ENCODE measurements around the gene CIB2. TPM values are rescaled to one million over a fixed set of nuclear protein-coding genes. Genes with fewer than 3 reads are reported as not detected.

CIB2 gene
- polyA plus RNA-seq, 1 experiment = 3.7 TPM

DNA sequence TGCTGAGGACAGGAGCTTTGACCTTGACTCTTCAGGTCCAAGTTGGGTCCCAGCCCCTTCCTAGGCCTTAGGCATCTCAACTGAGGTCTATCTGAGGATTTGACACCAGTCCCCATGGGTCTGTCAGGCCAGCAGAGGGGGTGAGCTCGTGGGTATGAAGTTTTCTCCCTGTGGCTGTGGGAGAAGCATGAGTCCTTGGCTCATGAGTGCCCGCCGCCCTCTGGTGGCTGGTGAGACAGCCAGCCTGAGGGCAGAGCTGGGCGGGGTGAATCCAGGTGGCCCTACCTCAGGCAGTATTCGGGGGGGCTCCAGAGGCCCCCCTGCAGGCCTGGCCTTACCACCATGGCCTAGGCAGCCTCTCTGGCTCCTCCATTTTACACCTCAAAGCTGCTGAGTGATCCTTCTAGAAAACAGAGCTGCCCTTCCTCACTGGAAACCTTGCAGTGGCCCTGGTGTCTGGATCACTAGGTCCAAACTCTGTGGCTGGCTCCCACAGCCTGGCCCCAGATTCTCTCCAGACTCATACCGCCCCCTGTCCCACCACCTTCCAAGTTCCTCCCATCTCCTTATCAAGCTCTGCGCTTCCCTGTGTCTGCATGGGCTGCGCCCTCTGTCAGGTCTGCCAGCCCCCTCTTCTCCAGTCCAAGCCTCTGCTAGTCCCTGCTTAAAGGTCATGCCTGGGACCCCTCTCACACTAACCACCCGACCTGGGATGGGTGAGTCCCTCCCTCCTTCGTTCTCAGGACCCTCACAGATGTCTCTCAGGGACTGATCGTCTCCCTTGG is 22.8 kb downstream of the CIB2 start:
- POLR2A ChIA-PET = interaction anchor here (0.7 to 1.2 kb wide), 2 partner anchors 15 to 106 kb away, joined by 6 to 7 read pairs; no protein-coding TSS in a partner anchor
- CTCF ChIA-PET = interaction anchor here (0.6 to 10.9 kb wide), 52 partner anchors 9 to 381 kb away, joined by 3 to 327 read pairs (median 6); partner anchors contain the start of gene TBC1D2B
- DNase-seq (ENCODE audit: low read depth, low spot score) = peak; percentile 71

DNA sequence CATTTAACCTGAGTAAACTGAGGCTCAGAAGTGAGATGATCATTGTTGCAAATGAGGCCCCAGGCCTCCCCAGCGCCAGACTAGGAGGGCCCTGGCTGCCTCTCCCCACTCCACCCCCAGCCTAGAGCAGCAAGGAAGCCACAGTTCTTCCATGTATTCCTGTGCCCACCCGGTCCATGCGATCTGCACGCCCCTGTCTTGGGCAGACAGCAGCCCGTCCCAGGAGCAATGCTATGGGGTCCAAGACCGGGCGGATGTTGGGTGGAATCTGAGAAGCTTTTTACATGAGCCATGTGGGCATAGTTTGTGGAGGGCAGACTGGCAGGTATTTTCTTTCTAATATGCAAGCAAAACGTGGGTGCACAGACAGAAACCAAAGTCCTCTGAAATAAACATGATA is 23.8 kb downstream of the CIB2 start:
- POLR2A ChIA-PET = no interaction called here
- no peak for DNase-seq (ENCODE audit: low read depth, low spot score)
- no peak overlapping the region for H3K4me3 ChIP-seq (ENCODE audit: low read depth, low read length)
- TF ChIP-seq, protein P1, sequence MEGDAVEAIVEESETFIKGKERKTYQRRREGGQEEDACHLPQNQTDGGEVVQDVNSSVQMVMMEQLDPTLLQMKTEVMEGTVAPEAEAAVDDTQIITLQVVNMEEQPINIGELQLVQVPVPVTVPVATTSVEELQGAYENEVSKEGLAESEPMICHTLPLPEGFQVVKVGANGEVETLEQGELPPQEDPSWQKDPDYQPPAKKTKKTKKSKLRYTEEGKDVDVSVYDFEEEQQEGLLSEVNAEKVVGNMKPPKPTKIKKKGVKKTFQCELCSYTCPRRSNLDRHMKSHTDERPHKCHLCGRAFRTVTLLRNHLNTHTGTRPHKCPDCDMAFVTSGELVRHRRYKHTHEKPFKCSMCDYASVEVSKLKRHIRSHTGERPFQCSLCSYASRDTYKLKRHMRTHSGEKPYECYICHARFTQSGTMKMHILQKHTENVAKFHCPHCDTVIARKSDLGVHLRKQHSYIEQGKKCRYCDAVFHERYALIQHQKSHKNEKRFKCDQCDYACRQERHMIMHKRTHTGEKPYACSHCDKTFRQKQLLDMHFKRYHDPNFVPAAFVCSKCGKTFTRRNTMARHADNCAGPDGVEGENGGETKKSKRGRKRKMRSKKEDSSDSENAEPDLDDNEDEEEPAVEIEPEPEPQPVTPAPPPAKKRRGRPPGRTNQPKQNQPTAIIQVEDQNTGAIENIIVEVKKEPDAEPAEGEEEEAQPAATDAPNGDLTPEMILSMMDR (IDR thresholded peaks at IDR 0.05; ENCODE audit: low read depth, low read length) = no peak
- CTCF ChIA-PET = interaction anchor here (0.6 to 10.9 kb wide), 36 partner anchors 10 to 174 kb away, joined by 3 to 327 read pairs (median 8); no protein-coding TSS in a partner anchor
- H3K9me3 ChIP-seq (ENCODE audit: control insufficient read depth, insufficient read depth, low read length) = no peaks in the 10 kb centered on the region
- H3K27ac ChIP-seq (ENCODE audit: low read depth, low read length) = no peak overlapping the region
- H3K27me3 ChIP-seq (ENCODE audit: control insufficient read depth, insufficient read depth, low read length) = peaks cover 2% of the 10 kb centered on the region

More for the DNA sequence above, 22.8 kb downstream of the CIB2 start:
- H3K27ac ChIP-seq (ENCODE audit: low read depth, low read length) = peak overlapping the region; percentile 21
- H3K27me3 ChIP-seq (ENCODE audit: control insufficient read depth, insufficient read depth, low read length) = no peaks in the 10 kb centered on the region
- TF ChIP-seq, protein P1 (IDR thresholded peaks at IDR 0.05; ENCODE audit: low read depth, low read length) = peak; percentile 97
- no peaks in the 10 kb centered on the region for H3K9me3 ChIP-seq (ENCODE audit: control insufficient read depth, insufficient read depth, low read length)
- H3K4me3 ChIP-seq (ENCODE audit: low read depth, low read length) = no peak overlapping the region

DNA sequence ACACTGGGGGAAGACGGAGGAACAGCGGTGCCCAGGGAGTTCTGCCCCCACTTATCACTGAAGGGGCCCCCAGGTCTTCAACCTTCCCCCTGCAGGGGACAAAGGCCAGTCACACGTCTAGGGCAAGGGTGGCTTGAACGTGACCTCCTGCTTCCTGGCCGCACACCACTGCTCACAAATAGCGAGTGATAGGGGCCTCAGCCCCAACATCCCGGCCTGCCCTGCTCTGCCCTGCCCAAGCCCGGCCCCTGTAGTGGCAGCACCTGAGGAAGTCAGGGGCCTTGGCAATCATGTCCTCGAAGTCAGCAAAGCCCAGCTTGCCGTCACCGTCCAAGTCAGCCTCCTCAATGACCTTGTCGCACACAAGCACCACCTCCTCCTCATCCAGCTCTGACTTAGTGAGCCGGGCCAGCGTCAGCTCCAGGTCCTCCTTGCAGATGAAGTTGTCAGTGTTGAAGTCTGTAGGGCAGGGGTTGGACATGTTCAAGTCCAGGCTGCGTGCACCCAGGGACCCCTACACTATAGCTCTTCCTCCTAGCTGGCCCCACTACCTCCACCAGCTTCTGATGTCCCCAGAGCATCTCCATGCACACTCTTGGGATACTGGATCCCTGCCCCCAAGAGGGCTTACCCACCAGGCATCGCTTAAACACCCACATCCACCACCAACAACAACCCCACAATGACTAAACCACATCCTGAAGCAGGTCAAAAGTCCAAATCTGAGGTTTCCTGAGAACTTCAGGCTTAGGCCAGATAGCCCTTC is 25.6 kb downstream of the CIB2 start:
- Histone ChIP-seq H3K27me3 (ENCODE audit: control insufficient read depth, insufficient read depth, low read length) (peaks cover 8% of the 10 kb centered on the region), H3K4me3 (ENCODE audit: low read depth, low read length) (no peak overlapping the region), H3K9me3 (ENCODE audit: control insufficient read depth, insufficient read depth, low read length) (no peaks in the 10 kb centered on the region), H3K27ac (ENCODE audit: low read depth, low read length) (no peak overlapping the region)
- DNase-seq (ENCODE audit: low read depth, low spot score) = no peak
- TF ChIP-seq, protein P1 (IDR thresholded peaks at IDR 0.05; ENCODE audit: low read depth, low read length) = no peak
- ChIA-PET CTCF (interaction anchor here (9.6 to 10.9 kb wide), 2 partner anchors 139 to 149 kb away, joined by 192 to 327 read pairs; no protein-coding TSS in a partner anchor), POLR2A (no interaction called here)

DNA sequence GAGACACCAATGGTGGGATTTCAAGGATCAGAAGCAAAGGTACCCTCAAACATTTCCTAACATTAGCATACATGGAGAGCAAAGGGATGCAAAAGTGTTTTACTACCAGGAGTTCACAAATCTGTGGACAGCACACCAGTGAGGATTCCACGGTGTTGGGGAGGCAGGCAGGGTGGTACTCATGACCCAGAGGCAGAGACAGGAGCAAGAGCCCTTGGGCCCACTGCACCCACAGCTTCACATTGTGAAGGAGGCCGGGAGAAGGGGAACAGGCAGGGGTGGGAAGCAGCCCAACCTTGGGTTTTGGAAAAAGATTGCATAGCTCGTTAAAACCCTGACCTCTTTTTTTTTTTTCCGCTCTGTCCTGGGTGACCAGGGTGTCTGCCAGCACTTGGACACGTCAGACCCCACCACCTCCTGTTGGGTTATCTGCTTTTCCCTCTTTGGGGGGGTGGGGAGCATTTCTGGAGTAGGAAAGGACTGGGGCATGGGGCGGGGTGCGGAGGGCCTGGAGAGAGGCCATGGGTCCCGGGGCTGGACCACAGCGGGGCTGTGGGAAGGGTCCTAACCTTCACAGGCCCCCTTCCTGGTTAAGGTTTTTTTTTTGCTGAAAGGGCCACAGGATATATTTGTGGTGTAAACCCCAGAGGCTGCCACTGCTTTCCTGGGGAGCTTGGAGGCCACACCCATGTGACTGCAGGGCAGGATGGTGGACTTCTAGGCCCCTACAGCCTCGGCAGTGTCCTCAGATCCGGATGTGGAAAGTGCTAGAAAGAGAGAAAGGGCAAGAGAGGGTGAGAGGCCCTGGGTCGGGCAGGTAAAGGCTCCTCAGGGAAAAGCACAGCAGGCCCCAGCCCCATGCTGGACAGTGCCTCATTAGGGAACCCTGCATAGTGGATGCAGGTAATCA is 26.4 kb downstream of the CIB2 start:
- TF ChIP-seq, protein P1 (IDR thresholded peaks at IDR 0.05; ENCODE audit: low read depth, low read length) = no peak
- Histone ChIP-seq H3K27ac (ENCODE audit: low read depth, low read length) (no peak overlapping the region), H3K9me3 (ENCODE audit: control insufficient read depth, insufficient read depth, low read length) (no peaks in the 10 kb centered on the region), H3K4me3 (ENCODE audit: low read depth, low read length) (no peak overlapping the region), H3K27me3 (ENCODE audit: control insufficient read depth, insufficient read depth, low read length) (peaks cover 8% of the 10 kb centered on the region)
- no peak for DNase-seq (ENCODE audit: low read depth, low spot score)
- POLR2A ChIA-PET = no interaction called here
- CTCF ChIA-PET = interaction anchor here (9.6 to 10.9 kb wide), 2 partner anchors 138 to 148 kb away, joined by 192 to 327 read pairs; no protein-coding TSS in a partner anchor

Measured in AG04450 (cell line).